ENCODE data around the gene TMUB2.

The TMUB2 gene

DNA sequence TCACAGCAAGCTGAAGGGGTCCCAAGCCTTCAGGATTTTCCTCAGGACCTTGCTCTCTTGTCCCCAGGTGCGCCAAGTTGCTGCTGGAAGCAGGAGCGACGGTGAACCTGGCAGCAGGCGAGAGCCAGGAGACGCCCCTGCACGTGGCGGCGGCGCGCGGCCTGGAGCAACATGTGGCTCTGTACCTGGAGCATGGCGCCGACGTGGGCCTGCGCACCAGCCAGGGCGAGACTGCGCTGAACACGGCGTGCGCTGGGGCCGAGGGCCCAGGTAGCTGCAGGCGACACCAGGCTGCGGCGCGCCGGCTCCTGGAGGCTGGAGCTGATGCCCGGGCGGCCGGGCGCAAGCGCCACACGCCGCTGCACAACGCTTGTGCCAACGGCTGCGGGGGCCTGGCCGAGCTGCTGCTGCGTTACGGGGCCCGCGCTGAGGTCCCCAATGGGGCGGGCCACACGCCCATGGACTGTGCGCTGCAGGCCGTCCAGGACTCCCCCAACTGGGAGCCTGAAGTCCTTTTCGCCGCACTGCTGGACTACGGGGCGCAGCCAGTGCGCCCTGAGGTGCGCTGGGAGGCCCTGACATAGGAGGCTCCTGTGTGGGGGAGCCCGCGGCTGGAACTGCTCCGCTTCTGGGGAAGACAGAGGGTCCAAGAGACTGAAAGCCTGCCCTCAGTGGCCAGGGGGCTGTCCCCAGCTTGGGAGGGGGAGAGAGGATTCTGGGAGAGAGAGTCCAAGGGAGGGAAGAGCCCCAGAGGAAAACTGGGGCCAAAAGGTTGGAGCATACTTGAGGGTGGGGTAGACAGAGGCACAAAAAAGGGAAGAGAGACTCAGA, 9.9 kb upstream of the TMUB2 start:
- DNase-seq (ENCODE audit: low spot score): no peak

DNA sequence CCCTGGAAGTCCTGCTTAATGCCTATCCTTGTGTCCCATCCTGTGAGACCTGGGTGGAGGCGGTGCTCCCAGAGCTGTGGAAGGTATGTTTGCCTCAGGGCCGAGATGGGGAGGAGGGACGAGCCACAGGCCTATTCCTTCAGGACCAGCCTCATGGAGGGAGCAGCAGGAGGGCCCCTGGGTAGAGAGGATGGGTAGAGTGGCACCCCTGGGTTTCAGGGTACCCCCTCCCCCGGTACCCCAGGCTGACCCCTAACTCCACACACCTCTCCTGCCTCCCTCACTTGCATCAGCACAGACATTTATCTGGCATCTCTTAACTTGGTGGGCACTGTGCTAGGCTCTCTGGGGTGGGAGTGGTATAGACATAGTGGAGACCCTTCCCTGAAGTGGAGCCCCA, 9.1 kb upstream of the TMUB2 start:
- no peak for DNase-seq (ENCODE audit: low spot score)

DNA sequence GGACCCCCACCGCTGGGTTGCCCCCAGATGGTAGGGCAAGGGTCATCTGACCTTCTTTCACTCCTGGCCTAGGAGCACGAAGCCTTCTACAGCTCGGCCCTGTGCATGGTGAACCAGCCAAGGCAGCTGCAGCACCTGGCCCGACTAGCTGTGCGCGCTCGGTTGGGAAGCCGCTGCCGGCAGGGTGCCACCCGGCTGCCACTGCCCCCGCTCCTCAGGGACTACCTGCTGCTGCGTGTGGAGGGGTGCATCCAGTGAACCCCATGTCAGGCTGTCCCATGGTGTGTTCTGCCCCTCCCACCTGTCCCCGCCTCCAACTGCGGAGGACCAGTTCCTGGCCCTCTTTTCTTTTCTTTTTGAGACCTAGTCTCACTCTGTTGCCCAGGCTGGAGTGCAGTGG, 8.6 kb upstream of the TMUB2 start:
- DNase-seq (ENCODE audit: low spot score): no peak

DNA sequence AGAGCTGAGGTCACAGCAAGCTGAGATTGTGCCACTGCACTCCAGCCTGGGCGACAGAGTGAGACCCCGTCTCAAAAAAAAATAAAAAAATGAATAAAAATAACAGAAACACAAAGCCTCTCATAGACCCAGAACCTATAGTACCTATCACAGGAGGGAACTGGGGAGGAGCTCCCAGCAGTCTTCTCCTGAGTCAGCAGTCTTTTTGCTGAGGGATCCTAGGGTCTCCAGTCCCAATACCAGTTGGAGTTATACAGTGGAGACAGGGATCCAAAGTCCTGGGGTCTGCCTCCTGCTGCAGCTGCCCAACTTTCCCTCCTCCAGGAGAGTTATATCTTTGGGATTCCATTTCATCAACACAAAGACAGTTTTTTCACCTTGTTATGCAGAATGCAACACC, 3.7 kb upstream of the TMUB2 start:
- no peak for DNase-seq (ENCODE audit: low spot score)

DNA sequence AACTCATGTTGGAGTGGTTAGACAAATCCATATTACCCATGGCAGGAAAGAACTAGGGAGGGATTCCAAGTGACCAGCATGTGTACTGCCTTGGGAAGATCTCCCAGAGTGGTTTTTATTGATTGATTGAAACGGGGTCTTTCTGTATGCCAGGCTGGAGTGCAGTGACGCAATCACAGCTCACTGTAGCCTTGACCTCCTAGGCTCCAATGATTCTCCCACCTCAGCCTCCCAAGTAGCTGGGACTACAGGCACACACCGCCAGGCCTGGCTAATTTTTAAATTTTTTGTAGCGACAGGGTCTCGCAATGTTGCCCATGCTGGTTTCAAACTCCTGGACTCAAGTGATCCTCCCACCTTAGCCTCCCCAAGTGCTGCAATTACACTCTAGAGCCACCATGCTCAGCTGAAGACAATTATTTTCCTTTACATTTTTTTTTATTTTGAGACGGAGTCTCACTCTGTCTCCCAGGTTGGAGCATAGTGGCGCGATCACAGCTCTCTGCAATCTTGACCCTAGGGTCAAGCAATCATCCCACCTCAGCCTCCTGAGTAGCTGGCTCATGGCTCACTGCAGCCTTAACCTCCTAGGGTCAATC, 2.5 kb upstream of the TMUB2 start:
- no peak for DNase-seq (ENCODE audit: low spot score)

DNA sequence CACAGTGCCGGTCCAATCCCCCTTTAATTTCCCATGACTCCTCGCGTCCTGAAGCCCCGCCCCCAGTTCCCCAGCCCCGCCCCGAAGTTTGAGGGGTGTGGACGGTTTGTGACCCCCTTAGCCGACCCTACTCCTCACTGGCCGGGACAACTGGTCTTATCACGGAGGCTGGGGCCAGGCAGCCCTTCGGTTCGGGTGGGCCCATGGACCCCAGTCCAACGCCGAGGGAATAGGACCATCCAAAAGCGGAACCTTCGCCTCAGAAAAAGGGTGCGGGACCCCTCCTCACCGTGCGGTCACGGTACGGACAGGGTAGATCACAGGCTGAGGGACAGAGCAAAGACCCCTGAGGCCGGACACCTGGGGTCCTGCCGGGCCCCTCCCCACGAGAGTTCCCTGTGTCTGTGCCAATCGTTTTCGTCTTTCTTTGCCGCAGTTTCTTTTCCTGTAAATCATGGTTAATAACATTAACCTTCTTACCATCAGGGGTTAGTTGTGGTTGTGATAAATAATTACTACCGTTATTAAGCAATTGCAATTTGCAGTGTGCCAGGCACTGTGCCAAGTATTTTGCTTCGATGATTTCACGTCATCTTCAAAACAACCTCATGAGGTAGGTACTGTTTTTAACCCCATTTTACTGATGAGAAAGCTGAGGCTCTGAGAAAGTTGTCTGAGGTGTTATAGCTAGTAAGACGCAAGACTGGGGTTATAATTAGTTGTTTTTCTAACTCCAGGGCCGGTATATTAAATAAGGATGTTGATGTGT, 543 bp downstream of the TMUB2 start:
- DNase-seq (ENCODE audit: low spot score): no peak

DNA sequence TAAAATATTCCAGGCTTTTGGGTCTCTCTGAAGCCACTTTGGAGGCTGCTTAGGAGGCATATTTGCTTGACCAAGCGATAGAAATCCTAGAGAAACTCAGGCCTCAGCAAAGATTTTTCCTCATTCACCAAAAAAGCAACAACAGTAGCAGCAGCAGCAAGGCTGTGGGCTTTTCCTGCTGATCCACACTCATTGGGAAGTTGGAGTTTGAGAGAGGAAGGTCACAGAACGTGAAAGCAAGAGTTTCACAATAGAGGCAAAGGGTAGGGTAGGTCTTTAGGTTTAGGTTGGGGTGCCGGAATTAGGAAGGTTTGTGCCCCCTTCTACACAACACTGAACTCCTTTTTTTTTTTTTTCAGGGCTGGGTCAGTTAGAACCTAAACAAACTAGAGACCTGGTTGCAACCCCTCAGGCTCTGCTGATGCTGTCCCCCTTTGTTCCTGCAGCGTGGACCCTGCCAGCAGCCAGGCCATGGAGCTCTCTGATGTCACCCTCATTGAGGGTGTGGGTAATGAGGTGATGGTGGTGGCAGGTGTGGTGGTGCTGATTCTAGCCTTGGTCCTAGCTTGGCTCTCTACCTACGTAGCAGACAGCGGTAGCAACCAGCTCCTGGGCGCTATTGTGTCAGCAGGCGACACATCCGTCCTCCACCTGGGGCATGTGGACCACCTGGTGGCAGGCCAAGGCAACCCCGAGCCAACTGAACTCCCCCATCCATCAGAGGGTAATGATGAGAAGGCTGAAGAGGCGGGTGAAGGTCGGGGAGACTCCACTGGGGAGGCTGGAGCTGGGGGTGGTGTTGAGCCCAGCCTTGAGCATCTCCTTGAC, 2.0 kb downstream of the TMUB2 start:
- no peak for DNase-seq (ENCODE audit: low spot score)

DNA sequence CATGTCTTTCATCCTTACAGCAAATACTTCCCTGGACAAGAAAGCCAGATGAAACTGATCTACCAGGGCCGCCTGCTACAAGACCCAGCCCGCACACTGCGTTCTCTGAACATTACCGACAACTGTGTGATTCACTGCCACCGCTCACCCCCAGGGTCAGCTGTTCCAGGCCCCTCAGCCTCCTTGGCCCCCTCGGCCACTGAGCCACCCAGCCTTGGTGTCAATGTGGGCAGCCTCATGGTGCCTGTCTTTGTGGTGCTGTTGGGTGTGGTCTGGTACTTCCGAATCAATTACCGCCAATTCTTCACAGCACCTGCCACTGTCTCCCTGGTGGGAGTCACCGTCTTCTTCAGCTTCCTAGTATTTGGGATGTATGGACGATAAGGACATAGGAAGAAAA, 3.7 kb downstream of the TMUB2 start:
- no peak for DNase-seq (ENCODE audit: low spot score)

DNA sequence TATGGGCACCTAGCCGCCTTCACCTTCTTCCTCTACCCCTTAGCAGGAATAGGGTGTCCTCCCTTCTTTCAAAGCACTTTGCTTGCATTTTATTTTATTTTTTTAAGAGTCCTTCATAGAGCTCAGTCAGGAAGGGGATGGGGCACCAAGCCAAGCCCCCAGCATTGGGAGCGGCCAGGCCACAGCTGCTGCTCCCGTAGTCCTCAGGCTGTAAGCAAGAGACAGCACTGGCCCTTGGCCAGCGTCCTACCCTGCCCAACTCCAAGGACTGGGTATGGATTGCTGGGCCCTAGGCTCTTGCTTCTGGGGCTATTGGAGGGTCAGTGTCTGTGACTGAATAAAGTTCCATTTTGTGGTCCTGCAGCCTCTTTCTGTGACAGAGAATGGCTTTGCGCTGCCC, 4.6 kb downstream of the TMUB2 start:
- DNase-seq (ENCODE audit: low spot score): no peak

DNA sequence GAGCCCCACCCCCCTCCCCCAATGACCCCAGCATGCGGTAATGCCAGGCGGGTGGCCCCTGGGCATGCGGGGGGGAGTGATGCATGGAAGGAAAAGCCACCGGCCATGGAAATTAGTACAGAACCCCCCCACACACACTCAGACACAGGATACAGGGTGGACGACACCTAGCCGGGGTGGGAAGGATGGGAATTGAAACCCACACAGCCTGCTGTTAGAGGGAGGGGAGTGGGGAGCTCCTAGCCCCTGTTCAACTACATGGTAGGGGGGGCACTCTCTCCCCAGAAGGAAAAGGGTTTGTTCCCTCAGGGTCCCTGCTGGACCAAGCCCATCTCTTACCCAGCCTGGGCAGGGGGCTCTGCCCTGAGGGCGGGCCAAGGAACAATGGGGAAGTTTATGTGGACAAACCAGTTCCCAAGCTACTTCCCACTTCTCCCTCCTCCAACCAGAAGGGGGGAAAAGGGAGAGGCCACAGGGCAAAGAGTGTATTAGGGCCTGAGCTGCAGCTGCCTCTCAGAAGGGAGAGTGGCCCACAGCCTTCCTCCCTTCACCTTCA, 5.2 kb downstream of the TMUB2 start:
- no peak for DNase-seq (ENCODE audit: low spot score)

DNA sequence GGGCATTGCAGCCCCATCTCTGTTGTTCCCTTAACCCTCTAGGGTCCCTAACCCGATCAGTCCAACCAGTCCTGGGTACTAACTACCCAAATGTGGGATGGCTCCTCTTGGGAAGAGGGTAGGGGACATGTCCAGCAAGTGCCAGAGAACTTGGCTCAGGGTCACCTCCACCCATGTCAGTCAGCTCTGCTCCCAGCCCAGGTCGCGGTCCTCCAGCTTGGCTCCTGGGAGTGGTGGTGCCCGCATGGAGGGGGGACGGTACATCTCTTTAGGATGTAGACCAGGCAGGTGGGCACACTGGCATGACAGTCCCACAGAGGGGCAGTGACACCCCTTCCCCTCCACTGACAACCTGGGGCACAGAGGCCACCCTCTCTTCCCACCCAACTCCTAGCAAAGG, 6.0 kb downstream of the TMUB2 start:
- DNase-seq (ENCODE audit: low spot score): no peak

DNA sequence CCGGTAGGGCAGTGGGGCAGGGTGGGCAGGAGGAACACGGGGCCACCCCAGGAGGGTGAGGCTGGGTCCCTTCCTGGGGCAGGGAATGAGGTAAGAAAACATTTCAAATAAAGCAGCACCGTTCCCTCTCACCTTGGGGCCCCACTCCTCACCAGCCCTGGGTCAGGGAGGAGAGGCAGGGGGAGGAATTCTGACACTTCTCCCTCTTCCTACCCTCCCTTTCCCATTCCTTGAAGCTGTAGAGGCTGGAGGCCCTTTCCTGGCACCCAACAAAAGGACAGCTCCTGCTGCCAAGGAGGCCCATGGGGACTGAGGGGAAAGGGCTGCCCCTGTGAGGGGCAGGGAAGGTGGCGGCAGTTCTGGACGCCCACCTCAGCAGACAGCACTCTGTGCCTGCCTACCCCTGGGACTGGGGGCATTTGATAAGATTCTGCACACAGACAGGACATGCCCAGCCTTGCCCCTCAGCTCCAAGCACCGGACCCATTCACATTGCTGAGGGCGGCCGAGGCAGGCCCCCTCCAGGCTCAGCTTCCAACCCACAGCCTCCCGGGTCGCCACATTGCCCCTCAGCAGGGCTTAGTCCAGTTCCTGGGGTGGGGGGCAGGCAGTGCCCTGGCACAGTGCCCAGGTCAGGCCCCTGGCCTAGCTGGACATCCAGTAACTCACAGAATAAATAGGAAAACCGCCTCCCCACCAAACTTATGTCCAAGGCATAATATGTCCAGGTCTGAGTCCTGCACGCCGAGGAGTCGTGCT, 6.7 kb downstream of the TMUB2 start:
- no peak for DNase-seq (ENCODE audit: low spot score)

DNA sequence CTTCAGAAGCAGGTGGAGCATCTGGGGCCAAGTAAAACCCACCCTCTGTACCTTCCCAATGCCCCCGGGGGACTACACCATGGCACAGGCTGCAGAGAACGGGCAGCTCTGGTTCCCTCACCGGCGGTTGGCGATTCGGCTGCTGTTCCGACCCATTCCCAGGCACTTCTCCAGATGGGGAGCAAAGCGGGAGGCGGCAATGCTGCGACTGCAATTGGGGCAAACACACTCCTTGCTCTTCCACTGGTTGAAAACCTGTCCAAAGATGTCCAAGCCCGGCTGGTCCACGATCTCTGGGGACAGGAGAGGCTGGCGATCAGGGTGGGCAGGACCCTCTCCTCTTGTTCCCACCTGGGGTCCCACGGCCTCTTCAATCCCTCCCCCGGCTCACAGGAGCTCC, 10.3 kb downstream of the TMUB2 start:
- no peak for DNase-seq (ENCODE audit: low spot score)

DNA sequence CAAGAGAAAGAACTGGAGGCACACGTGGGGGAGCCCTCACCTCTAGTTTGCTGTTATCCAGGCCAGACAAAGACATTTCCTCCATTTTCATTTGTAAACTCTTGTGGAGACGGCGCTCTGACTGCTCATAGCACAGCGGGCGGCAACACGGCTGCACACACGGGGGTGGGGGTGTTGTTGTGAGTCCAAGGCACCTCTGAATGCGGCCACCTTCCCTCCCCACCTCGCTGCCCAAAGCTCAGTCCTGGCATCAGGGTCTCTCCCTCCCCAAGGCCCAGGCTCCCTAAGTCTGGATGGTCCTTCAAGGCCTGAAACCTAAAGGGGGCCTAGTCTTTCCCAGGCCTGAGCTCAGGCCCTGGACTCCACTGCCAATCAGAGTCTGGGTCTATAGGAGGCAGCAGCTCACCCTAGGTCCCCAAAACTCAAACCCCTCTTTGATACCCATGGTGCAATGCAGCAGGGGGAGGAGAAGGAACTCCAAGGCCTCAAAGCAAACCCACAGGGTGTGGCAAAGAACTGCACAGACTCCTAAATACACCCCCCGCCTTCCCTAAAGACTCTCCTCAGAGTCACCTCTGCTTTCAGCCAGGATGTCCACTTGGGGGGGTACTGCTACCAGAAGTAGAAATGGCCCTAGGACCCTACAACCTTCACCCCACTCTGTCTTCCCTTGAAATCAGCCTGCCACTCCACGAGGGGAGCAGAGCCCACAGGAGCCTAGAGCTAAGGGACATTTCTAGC, 11.4 kb downstream of the TMUB2 start:
- DNase-seq (ENCODE audit: low spot score): no peak

DNA sequence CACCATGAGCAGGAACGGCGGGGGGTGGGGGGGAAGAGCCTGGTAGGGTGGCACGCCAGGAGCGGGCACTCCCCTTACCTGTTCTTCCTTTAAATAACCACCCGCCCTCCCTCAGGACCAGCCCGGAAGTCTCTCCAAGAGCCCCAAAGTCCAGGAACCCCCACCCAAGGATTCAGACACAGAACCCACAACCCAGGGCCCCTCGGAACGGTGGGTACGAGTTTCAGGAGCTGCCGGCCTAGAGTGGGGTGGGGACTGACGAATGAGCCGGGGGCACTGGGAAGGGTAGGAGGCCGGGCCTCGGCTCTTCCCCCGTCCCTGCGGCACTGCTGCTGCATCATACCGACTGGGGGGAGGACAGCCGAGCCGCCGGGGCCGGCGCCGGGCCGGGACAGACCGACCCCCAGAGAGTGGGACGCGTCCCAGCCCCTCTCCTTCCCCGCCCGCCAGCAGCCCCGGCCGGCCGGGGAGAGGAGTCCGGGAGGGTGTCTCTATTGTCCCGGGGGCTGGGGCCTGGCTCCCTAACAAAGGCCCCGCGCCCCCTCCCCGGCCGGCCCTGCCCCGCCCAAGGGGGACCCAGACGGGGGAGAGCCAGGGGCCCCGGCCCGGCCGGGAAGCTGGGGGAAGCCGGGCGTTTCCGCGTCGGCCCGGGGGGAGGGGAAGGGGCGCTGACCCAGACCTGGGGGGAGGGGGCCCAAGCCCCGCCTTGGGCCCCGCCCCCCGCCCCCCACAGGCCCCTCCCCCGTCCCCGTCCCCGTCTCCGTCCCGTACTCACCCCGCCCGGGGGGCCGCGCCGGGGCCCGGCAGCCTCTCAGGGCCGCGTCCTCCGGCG, 12.2 kb downstream of the TMUB2 start:
- no peak for DNase-seq (ENCODE audit: low spot score)

DNA sequence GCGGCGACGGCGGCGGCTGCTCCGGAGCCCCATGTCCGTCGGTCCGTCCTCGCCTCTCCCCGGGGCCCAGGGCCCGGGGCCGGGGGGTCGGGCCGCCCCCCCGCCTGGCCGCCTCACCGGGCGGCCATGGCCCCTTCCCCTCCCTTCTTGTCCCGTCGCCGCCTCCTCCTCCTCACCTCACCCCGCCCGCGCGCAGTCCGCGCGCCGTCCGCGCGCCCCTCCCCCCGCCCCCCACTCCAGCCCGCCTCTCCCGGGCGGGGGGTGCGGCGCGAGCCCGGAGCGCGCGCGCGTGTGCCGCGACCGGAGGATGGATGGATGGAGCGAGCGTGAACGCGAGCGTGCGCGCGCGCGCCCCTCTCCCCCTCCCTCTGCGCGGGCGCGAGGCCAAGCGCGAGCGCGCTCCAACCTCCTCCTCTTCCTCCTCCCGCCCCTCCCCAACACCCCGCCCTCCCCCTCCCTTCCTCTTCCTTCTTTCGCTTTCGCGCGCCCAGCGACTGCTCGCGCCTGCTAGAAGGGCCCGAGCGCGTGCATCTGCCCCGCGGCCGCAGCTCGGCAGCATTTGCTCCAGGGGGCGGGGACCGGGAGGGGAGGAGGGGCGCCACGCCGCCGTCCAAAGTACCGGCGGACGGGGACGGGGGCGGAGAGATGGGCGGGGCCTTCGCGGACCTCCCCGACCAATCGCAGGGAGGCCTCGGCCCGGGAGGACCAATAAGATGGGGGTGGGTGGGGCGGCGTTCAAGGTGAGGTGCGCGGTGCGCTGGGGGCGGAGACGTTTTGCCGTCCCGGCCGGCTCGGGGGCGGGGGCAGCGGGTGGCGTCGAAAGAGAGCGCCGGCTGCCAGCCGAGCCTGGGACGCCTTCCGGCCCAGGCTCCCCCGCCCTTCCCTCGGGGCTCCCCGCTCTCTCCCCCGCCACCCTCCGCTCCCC, 13.0 kb downstream of the TMUB2 start, which contains the start of gene ATXN7L3:
Gene ATXN7L3, minus strand, starts transcription at position 332 of the 925 bp plus-strand sequence. CDS start 1,814 bp downstream, outside the sequence.
- peak; percentile 97 for DNase-seq (ENCODE audit: low spot score)

DNA sequence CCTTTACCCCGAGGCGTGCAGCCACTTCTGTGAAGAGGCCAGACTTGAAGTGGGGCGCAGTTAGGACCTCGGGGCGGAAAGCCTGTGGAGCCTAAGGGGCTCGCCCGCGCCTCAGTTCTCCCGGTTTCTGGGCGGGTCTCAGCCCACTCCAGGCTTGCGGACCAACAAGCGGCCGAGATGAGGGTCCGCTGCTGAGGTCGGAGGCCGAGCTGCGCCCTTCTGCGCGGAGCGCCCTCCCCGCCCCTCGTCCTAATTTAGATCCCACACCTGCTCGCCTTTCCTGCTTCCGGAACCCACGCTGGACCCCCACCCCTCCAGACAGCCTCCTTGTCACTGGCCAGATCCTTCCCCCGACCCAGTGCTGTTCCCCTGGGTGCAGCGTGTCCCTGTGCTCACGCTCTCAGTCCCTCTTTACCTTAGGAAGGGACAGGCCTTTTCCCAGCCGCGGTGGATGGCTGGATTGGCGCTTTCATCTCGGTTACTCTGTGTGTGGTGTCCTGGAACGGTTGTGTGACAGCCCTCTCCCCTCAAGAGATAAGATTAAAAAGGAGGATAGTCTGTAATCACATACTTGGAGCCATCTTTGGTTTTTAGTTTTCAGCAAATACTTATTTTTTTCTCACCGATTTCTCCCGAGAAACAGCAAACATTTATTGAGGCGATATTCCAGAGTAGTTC, 13.8 kb downstream of the TMUB2 start:
- DNase-seq (ENCODE audit: low spot score): no peak

DNA sequence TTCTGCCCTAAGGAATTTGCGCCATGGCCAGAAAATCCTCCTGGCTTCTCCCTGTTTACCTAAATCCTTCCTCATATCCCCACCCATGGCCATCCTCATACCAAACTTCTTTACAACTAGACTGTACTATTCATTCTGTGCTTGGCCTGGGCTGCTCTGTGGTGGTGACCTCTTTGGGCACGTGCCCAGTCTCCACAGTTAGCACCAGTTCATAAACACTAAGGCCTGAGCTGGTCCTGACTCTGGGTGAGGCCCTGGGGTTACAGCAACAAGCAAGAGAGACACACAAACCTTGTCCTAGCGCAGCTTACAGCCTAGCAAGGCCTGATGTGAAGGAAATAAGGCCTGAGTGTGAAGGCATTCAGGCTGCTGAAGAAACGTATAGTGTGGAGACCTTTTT, 16.0 kb downstream of the TMUB2 start:
- DNase-seq (ENCODE audit: low spot score): no peak

Data from LoVo (cell line).